Measurements from ENCODE around the gene DIPK2B. TPM values are rescaled to one million over a fixed set of nuclear protein-coding genes. Genes with fewer than 3 reads are reported as not detected.

The DIPK2B gene
- total RNA-seq, 1 donor from 2014 or later = 10.4 TPM

DNA sequence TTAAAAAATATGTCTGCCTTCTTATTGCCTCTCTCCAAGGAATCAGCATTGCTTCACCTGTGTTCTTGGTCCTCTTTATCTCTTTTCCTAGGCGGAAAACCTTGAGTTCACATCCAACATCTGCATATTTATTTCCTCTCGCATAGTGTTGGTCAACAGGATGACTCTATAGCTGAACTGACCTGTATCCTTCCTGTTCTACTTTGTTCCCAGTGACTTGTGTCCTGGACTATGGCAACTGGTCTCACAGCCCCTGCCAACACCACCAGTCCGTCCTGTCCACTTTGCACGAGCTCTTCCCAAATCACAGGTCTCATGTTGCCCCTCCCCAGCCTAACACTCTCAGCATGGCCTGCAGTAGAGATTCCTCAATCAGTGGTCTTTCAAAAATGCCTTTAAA is 2.0 kb downstream of the DIPK2B start:
- Histone ChIP-seq H3K27ac (ENCODE audit: low read depth, low read length) (peak overlapping the region; percentile 50), H3K9ac (ENCODE audit: low read depth in 1 of 3, low read length in 3 of 3) (no peak overlapping the region), H3K36me3 (ENCODE audit: control insufficient read depth in 3 of 3, insufficient read depth in 3 of 3, low read length in 3 of 3) (no peaks in the 10 kb centered on the region), H3K4me1 (ENCODE audit: control insufficient read depth in 3 of 3, insufficient read depth in 3 of 3, low read length in 3 of 3) (no peaks in the 10 kb centered on the region), H3K27me3 (ENCODE audit: control insufficient read depth in 3 of 3, insufficient read depth in 3 of 3, low read length in 3 of 3) (peaks cover 0 to 5% (median 0%) of the 10 kb centered on the region in 3 donors), H3K9me3 (ENCODE audit: control insufficient read depth in 3 of 3, low read length in 3 of 3) (no peaks in the 10 kb centered on the region), H3K4me3 (ENCODE audit: low read length in 3 of 3) (peak overlapping the region in 1 of 3 donors; percentile 41)

- Histone ChIP-seq H3K4me1 (ENCODE audit: control insufficient read depth in 3 of 3, insufficient read depth in 3 of 3, low read length in 3 of 3) (no peaks in the 10 kb centered on the region), H3K27me3 (ENCODE audit: control insufficient read depth in 3 of 3, insufficient read depth in 3 of 3, low read length in 3 of 3) (peaks cover 0 to 5% (median 0%) of the 10 kb centered on the region in 3 donors), H3K4me3 (ENCODE audit: low read length in 3 of 3) (no peak overlapping the region), H3K27ac (ENCODE audit: low read depth, low read length) (peak overlapping the region; percentile 50), H3K36me3 (ENCODE audit: control insufficient read depth in 3 of 3, insufficient read depth in 3 of 3, low read length in 3 of 3) (no peaks in the 10 kb centered on the region), H3K9me3 (ENCODE audit: control insufficient read depth in 3 of 3, low read length in 3 of 3) (no peaks in the 10 kb centered on the region), H3K9ac (ENCODE audit: low read depth in 1 of 3, low read length in 3 of 3) (no peak overlapping the region)
These were observed 2.4 kb downstream of the DIPK2B start for GRCh38 chrX:45198301-45198700.

DNA sequence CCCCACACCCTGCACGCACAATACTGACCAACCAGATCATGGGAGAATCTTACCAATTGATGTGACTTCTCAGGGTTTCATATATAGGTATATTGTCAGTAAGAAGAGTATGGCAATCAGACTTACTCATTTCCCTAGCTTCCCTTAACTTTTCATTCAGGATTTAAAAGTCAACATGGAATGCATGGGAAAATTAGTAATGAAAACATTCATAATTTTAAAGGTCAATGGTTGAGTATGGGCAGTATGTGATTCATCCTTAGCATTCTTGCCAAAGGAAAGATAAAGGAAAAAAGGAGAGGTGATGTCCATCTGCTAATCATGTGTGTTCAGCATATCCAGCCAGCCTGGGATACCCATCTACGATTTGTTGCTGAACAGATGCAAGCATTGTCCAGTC is 4.0 kb downstream of the DIPK2B start:
- no peak overlapping the region for H3K27ac ChIP-seq (ENCODE audit: low read depth, low read length)

DNA sequence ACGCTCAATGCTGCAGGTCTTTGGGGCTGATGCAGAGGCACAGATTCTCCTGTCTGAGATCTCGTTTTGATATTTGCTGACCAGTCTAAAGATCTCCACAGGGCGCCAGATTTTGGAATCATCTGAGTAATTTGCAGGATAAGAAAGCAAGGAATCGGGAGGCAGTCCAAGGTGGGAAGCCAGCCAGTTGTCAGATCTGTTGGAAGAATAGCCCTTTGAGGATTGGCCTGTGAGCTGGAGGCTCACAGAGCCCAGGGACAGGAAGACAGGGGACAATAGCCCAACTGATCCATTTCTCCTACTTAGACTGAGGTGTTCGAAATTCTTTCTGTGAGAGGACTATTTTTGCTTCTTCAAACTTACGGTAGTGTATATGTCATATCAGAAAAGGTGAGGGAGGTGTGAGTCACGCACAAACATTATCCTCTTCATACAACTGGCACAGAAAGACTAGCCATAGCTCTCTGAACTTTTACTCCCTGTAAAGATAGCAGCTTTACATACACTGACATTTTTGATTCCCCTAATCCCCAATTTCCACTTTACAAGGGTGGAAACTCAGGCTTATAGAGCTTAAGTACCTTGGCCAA is 8.8 kb downstream of the DIPK2B start:
- no peak overlapping the region for H3K27ac ChIP-seq (ENCODE audit: low read depth, low read length)
- peaks cover 0 to 4% (median 3%) of the 10 kb centered on the region in 3 donors for H3K4me1 ChIP-seq (ENCODE audit: control insufficient read depth in 3 of 3, insufficient read depth in 3 of 3, low read length in 3 of 3)
- no peaks in the 10 kb centered on the region for H3K36me3 ChIP-seq (ENCODE audit: control insufficient read depth in 3 of 3, insufficient read depth in 3 of 3, low read length in 3 of 3)
- H3K9me3 ChIP-seq (ENCODE audit: control insufficient read depth in 3 of 3, low read length in 3 of 3) = no peaks in the 10 kb centered on the region
- H3K4me3 ChIP-seq (ENCODE audit: low read length in 3 of 3) = no peak overlapping the region
- H3K27me3 ChIP-seq (ENCODE audit: control insufficient read depth in 3 of 3, insufficient read depth in 3 of 3, low read length in 3 of 3) = peaks cover 0 to 4% (median 0%) of the 10 kb centered on the region in 3 donors
- H3K9ac ChIP-seq (ENCODE audit: low read depth in 1 of 3, low read length in 3 of 3) = no peak overlapping the region

More for the DNA sequence above, 4.0 kb downstream of the DIPK2B start:
- H3K27me3 ChIP-seq (ENCODE audit: control insufficient read depth in 3 of 3, insufficient read depth in 3 of 3, low read length in 3 of 3) = peaks cover 0 to 7% (median 0%) of the 10 kb centered on the region in 3 donors
- H3K36me3 ChIP-seq (ENCODE audit: control insufficient read depth in 3 of 3, insufficient read depth in 3 of 3, low read length in 3 of 3) = no peaks in the 10 kb centered on the region
- no peak overlapping the region for H3K4me3 ChIP-seq (ENCODE audit: low read length in 3 of 3)
- H3K4me1 ChIP-seq (ENCODE audit: control insufficient read depth in 3 of 3, insufficient read depth in 3 of 3, low read length in 3 of 3) = no peaks in the 10 kb centered on the region
- no peaks in the 10 kb centered on the region for H3K9me3 ChIP-seq (ENCODE audit: control insufficient read depth in 3 of 3, low read length in 3 of 3)
- no peak overlapping the region for H3K9ac ChIP-seq (ENCODE audit: low read depth in 1 of 3, low read length in 3 of 3)

GRCh38 chrX:45191383-45191782 is 9.3 kb downstream of the DIPK2B start:
- H3K27me3 ChIP-seq (ENCODE audit: control insufficient read depth in 3 of 3, insufficient read depth in 3 of 3, low read length in 3 of 3) = peaks cover 0 to 4% (median 0%) of the 10 kb centered on the region in 3 donors
- peaks cover 0 to 4% (median 3%) of the 10 kb centered on the region in 3 donors for H3K4me1 ChIP-seq (ENCODE audit: control insufficient read depth in 3 of 3, insufficient read depth in 3 of 3, low read length in 3 of 3)
- no peak overlapping the region for H3K9ac ChIP-seq (ENCODE audit: low read depth in 1 of 3, low read length in 3 of 3)
- no peaks in the 10 kb centered on the region for H3K36me3 ChIP-seq (ENCODE audit: control insufficient read depth in 3 of 3, insufficient read depth in 3 of 3, low read length in 3 of 3)
- no peak overlapping the region for H3K4me3 ChIP-seq (ENCODE audit: low read length in 3 of 3)
- no peak overlapping the region for H3K27ac ChIP-seq (ENCODE audit: low read depth, low read length)
- no peaks in the 10 kb centered on the region for H3K9me3 ChIP-seq (ENCODE audit: control insufficient read depth in 3 of 3, low read length in 3 of 3)

- Histone ChIP-seq H3K36me3 (ENCODE audit: control insufficient read depth in 3 of 3, insufficient read depth in 3 of 3, low read length in 3 of 3) (no peaks in the 10 kb centered on the region), H3K4me1 (ENCODE audit: control insufficient read depth in 3 of 3, insufficient read depth in 3 of 3, low read length in 3 of 3) (peaks cover 0 to 4% (median 3%) of the 10 kb centered on the region in 3 donors), H3K27ac (ENCODE audit: low read depth, low read length) (no peak overlapping the region), H3K27me3 (ENCODE audit: control insufficient read depth in 3 of 3, insufficient read depth in 3 of 3, low read length in 3 of 3) (peaks cover 0 to 4% (median 0%) of the 10 kb centered on the region in 3 donors), H3K9me3 (ENCODE audit: control insufficient read depth in 3 of 3, low read length in 3 of 3) (no peaks in the 10 kb centered on the region), H3K4me3 (ENCODE audit: low read length in 3 of 3) (no peak overlapping the region), H3K9ac (ENCODE audit: low read depth in 1 of 3, low read length in 3 of 3) (peak overlapping the region in 2 of 3 donors; percentile 33 to 57)
These were observed 12.9 kb downstream of the DIPK2B start for GRCh38 chrX:45187731-45188130.

GRCh38 chrX:45186643-45187026 is 14.0 kb downstream of the DIPK2B start:
- Histone ChIP-seq H3K9me3 (ENCODE audit: control insufficient read depth in 3 of 3, low read length in 3 of 3) (no peaks in the 10 kb centered on the region), H3K27me3 (ENCODE audit: control insufficient read depth in 3 of 3, insufficient read depth in 3 of 3, low read length in 3 of 3) (peaks cover 0 to 2% (median 0%) of the 10 kb centered on the region in 3 donors), H3K27ac (ENCODE audit: low read depth, low read length) (no peak overlapping the region), H3K36me3 (ENCODE audit: control insufficient read depth in 3 of 3, insufficient read depth in 3 of 3, low read length in 3 of 3) (no peaks in the 10 kb centered on the region), H3K9ac (ENCODE audit: low read depth in 1 of 3, low read length in 3 of 3) (no peak overlapping the region), H3K4me1 (ENCODE audit: control insufficient read depth in 3 of 3, insufficient read depth in 3 of 3, low read length in 3 of 3) (peaks cover 0 to 4% (median 3%) of the 10 kb centered on the region in 3 donors), H3K4me3 (ENCODE audit: low read length in 3 of 3) (no peak overlapping the region)

DNA sequence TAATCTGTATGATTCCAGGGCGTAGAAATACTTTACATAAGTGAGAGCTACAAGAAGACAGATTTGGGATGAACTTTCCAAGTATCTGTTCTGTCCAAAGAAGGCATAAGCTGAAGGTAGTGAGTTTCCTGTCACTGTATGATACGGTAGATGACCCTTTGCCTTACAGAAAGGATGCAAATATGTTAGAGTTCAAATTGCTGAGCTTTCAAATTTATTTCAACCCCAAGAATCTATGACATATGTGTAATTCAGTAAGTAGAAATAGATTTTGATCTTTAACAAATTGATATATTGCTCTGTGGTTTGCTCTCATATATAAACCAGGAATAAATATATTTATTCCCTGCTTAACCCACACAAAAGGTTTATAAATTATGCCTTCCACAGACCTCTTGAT is 16.5 kb downstream of the DIPK2B start:
- no peak overlapping the region for H3K27ac ChIP-seq (ENCODE audit: low read depth, low read length)
- no peaks in the 10 kb centered on the region for H3K27me3 ChIP-seq (ENCODE audit: control insufficient read depth in 3 of 3, insufficient read depth in 3 of 3, low read length in 3 of 3)
- no peak overlapping the region for H3K4me3 ChIP-seq (ENCODE audit: low read length in 3 of 3)
- H3K4me1 ChIP-seq (ENCODE audit: control insufficient read depth in 3 of 3, insufficient read depth in 3 of 3, low read length in 3 of 3) = peaks cover 0 to 4% (median 3%) of the 10 kb centered on the region in 3 donors
- H3K36me3 ChIP-seq (ENCODE audit: control insufficient read depth in 3 of 3, insufficient read depth in 3 of 3, low read length in 3 of 3) = no peaks in the 10 kb centered on the region
- H3K9ac ChIP-seq (ENCODE audit: low read depth in 1 of 3, low read length in 3 of 3) = no peak overlapping the region
- H3K9me3 ChIP-seq (ENCODE audit: control insufficient read depth in 3 of 3, low read length in 3 of 3) = no peaks in the 10 kb centered on the region

GRCh38 chrX:45172890-45173289 is 27.8 kb downstream of the DIPK2B start:
- Histone ChIP-seq H3K4me3 (ENCODE audit: low read length in 3 of 3) (no peak overlapping the region), H3K36me3 (ENCODE audit: control insufficient read depth in 3 of 3, insufficient read depth in 3 of 3, low read length in 3 of 3) (no peaks in the 10 kb centered on the region), H3K9ac (ENCODE audit: low read depth in 1 of 3, low read length in 3 of 3) (no peak overlapping the region), H3K27me3 (ENCODE audit: control insufficient read depth in 3 of 3, insufficient read depth in 3 of 3, low read length in 3 of 3) (peaks cover 0 to 2% (median 0%) of the 10 kb centered on the region in 3 donors), H3K9me3 (ENCODE audit: control insufficient read depth in 3 of 3, low read length in 3 of 3) (no peaks in the 10 kb centered on the region), H3K27ac (ENCODE audit: low read depth, low read length) (no peak overlapping the region), H3K4me1 (ENCODE audit: control insufficient read depth in 3 of 3, insufficient read depth in 3 of 3, low read length in 3 of 3) (no peaks in the 10 kb centered on the region)

GRCh38 chrX:45166781-45167180 is 33.9 kb downstream of the DIPK2B start:
- Histone ChIP-seq H3K4me3 (ENCODE audit: low read length in 3 of 3) (no peak overlapping the region), H3K27me3 (ENCODE audit: control insufficient read depth in 3 of 3, insufficient read depth in 3 of 3, low read length in 3 of 3) (peaks cover 0 to 4% (median 0%) of the 10 kb centered on the region in 3 donors), H3K27ac (ENCODE audit: low read depth, low read length) (no peak overlapping the region), H3K9me3 (ENCODE audit: control insufficient read depth in 3 of 3, low read length in 3 of 3) (no peaks in the 10 kb centered on the region), H3K9ac (ENCODE audit: low read depth in 1 of 3, low read length in 3 of 3) (no peak overlapping the region), H3K36me3 (ENCODE audit: control insufficient read depth in 3 of 3, insufficient read depth in 3 of 3, low read length in 3 of 3) (no peaks in the 10 kb centered on the region), H3K4me1 (ENCODE audit: control insufficient read depth in 3 of 3, insufficient read depth in 3 of 3, low read length in 3 of 3) (no peaks in the 10 kb centered on the region)

Measured in skeletal muscle tissue (tissue), 4 donors.